Subcutaneous adipose tissue (tissue), 4 donors: ENCODE measurements around the gene SRSF8. TPM values are rescaled to one million over a fixed set of nuclear protein-coding genes. Genes with fewer than 3 reads are reported as not detected.

ENCODE experiments used
- total RNA-seq, 4 donors: library from RNA; depleted of rRNA; stranded (reverse); fragments of >200 nt; gene quantifications; one replicate each; pipeline ENCODE4 v1.1.0, GENCODE V29; 2016
- TF ChIP-seq, protein P1 (sequence below): fragments of 450-650 bp; IDR thresholded peaks from one replicate; pipeline ENCODE4 v1.5.1; 2016; ENCODE audit warnings: low read depth, mild to moderate bottlenecking, control low read depth, antibody characterized with exemption, moderate library complexity

SRSF8 gene
- total RNA-seq, 4 donors from 2014 or later: 25.8 to 33.7 (median 28.3) TPM

DNA sequence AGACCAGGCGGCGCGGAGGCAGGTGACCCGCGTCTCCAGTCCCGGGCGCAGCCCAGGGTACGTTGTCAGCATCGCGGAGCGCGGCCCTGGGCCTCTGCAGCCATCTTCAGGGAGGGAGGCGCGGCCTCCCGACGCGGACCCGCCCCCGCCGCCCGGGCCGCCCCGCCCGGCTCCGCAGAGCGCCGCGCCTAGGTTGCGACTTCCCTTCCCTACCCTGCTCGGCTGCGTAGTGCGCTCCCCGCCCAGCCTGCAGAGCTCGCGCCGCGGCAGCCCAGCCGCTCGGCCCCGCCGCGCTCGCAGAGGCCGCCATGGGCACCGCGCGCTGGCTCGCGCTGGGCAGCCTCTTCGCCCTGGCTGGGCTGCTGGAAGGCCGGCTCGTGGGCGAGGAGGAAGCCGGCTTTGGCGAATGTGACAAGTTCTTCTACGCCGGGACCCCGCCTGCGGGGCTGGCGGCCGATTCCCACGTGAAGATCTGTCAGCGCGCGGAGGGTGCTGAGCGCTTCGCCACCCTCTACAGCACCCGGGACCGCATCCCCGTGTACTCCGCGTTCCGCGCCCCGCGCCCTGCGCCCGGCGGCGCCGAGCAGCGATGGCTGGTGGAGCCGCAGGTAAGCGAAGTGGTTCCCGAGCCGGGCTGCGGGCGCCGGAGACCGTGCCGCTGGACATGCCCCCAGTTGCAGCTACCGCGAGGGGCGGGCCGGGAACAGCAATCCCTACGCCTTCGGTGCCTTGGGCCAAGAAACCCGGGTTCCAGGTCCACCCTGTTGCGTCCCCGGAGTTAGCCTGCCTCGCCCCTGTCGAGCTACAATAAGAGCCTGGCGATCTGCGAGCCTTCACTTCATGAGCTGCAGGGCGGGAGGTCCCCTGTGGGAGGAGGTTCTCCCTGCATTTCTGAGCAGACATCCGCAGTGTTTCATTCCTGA, 23.2 kb downstream of the SRSF8 start, which contains the start of gene ENDOD1:
ENDOD1 (plus strand) TSS at position 227 of the 923 bp plus-strand sequence; CDS start at position 309, 82 bp downstream.
- TF ChIP-seq, protein P1, sequence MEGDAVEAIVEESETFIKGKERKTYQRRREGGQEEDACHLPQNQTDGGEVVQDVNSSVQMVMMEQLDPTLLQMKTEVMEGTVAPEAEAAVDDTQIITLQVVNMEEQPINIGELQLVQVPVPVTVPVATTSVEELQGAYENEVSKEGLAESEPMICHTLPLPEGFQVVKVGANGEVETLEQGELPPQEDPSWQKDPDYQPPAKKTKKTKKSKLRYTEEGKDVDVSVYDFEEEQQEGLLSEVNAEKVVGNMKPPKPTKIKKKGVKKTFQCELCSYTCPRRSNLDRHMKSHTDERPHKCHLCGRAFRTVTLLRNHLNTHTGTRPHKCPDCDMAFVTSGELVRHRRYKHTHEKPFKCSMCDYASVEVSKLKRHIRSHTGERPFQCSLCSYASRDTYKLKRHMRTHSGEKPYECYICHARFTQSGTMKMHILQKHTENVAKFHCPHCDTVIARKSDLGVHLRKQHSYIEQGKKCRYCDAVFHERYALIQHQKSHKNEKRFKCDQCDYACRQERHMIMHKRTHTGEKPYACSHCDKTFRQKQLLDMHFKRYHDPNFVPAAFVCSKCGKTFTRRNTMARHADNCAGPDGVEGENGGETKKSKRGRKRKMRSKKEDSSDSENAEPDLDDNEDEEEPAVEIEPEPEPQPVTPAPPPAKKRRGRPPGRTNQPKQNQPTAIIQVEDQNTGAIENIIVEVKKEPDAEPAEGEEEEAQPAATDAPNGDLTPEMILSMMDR: no peak

DNA sequence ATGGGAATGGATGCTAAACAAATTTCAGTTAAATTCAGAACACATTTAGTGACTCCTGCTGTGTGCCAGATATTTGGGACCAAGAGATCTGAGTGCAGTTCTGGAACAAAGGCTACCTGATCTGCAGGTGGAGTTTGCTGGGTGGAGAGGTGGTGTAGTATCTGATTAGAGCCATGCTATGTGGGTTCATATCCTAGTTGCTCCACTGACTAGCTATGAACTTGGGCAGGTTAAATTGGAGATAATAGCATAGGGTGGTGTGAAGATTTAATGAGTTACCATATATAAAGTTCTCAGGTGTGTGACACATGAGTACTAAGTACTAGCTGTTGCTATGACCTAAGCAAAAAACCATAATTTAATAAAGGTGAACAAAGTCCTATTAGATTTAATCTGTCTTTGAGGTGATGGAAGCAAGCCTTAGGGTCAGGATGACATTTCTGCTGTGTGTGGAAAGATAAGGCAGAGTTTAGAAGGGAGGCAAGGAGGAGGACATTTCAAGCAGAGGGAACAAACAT, 25.0 kb downstream of the SRSF8 start:
- TF ChIP-seq, protein P1: no peak

DNA sequence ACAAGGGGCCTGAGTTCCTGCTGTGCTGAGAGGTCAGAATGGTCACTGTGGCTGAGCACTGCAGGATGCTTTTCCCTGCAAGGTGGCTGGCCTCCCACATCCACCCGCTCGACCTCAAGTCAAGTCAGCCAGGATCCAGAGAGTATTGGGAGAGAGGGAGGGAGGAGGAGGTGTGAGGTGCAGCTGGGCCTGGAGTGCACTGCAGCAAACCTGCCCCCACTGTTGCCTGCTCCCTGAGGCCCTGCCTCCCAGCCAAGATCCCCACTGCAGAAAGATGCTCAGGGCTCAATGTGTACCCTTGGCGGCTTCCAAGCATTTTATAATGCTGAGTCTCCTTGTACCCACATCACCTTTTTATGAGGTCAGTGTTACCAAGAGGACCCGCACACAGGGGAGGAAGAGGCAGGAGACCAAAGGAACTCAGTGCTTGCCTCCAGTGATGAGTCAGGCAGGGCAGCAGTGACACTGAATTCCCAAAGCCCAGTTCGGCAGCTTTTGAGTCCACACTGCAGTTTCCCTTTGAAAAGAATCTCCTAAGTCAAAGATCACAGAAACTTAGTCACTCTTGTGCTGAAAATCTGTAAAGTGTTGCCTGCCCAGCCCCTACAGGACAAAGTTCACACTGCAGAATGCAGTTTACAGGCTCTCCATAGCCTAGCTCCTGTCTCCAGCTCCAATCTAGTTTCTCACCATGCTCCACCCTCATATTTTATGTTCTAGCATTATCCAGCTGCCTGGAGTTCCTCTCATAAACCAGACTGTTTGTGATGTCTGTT, 26.0 kb downstream of the SRSF8 start:
- TF ChIP-seq, protein P1: no peak

DNA sequence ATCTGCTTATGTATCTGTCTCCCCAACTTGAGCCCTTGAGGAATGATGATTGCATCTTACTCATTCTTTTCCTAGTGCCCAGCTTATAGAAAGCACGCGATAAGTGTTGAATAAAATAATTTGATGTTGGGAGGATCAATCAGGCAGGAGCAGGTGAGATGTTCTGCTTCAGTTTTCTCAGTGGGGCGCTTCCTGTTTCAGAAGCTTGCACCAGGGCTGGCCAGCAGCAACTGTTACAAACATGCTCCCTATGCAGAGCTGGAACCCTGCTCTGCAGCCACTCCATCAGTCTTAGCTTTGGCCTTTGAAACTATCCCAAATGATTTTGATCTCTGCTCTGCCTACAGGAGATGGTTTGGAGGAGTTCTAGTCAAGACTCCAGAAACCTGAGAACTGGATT, 26.8 kb downstream of the SRSF8 start:
- TF ChIP-seq, protein P1: no peak

DNA sequence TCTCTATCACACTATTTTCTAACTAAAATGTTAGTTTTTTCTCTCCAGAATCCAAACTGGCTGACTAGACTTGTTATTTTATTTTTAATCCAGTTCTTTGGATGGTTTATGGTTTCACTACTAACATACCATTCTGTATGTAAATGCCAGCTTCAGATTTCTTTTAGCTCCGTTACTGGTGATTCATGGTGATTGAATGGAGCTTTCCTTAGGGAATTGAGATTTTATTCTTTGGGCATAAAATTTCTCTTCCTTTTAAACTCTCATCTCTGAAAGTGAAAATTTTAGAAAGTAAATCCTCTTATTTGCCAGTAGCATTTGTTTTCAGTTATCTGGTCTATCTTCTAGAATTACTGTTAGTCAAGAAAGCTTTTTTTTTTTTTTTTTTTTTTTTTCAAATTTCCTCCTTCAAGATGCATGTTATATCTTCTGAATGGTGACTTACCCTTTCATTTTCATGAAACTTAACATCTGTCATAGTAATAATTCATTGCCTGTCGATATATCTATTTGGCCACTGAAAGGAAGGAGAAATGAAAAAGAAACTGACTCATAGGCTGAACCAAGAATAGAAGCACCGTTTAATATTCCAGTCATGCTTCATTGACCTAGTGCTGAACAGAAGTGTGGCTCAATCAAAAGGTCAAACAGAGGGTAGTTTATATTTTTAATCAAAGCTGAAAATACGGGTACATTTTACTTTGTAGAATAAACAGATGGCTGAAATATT, 29.3 kb downstream of the SRSF8 start:
- TF ChIP-seq, protein P1: no peak

DNA sequence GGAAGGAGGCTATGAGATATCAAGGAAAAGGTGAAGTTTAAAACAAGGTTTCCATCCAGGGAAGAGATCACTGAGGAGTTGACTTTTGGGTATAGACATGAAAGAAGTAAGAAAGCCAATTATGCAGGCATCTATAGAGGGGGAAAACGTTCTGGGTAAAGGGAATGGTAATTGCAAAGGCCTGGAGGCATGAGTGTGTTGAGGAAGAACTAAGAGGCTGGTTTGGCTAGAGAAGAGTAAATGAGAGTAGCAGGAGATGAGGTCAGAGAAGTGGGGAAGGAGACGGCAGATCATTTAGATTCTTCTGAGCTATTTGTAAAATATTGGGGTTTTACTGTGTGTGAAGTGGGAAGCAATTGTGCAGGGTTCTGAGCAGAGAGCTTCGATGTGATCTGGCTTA, 30.5 kb downstream of the SRSF8 start:
- TF ChIP-seq, protein P1: no peak
